ENCODE measurements around the gene TNFRSF1A. TPM values are rescaled to one million over a fixed set of nuclear protein-coding genes. Genes with fewer than 3 reads are reported as not detected.
A peak's percentile ranks its signal among the peaks of the same experiment; 100 is the strongest.
"Not testable (repeated sequence)": the region's sequence is repeated elsewhere in the genome, so short reads cannot be mapped to it uniquely, and the experiment has no call there.

The TNFRSF1A gene
- total RNA-seq, 3 donors from 2014 or later (not counting 1 experiment from before 2014, with no cell fraction given), result 75.7 to 116 (median 87.3) TPM

GRCh38 chr12:6340032-6340638 lies 1.7 kb downstream of the TNFRSF1A start:
- Histone ChIP-seq H3K27ac (ENCODE audit: low read length) (peak overlapping the region; percentile 79), H3K9me3 (ENCODE audit: control insufficient read depth, insufficient read depth, low read length) (no peaks in the 10 kb centered on the region), H3K36me3 (ENCODE audit: control insufficient read depth, insufficient read depth, low read length) (no peaks in the 10 kb centered on the region), H3K27me3 (ENCODE audit: control insufficient read depth, insufficient read depth, low read length) (no peaks in the 10 kb centered on the region), H3K4me3 (ENCODE audit: low read length) (peak overlapping the region; percentile 94), H3K4me1 (ENCODE audit: control insufficient read depth, insufficient read depth, low read length) (peaks cover 79% of the 10 kb centered on the region)
- ATAC-seq (no peak), DNase-seq (peak in 1 of 2 donors; percentile 59)
- TF ChIP-seq, protein P1, sequence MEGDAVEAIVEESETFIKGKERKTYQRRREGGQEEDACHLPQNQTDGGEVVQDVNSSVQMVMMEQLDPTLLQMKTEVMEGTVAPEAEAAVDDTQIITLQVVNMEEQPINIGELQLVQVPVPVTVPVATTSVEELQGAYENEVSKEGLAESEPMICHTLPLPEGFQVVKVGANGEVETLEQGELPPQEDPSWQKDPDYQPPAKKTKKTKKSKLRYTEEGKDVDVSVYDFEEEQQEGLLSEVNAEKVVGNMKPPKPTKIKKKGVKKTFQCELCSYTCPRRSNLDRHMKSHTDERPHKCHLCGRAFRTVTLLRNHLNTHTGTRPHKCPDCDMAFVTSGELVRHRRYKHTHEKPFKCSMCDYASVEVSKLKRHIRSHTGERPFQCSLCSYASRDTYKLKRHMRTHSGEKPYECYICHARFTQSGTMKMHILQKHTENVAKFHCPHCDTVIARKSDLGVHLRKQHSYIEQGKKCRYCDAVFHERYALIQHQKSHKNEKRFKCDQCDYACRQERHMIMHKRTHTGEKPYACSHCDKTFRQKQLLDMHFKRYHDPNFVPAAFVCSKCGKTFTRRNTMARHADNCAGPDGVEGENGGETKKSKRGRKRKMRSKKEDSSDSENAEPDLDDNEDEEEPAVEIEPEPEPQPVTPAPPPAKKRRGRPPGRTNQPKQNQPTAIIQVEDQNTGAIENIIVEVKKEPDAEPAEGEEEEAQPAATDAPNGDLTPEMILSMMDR (IDR thresholded peaks at IDR 0.05), result no peak
- Mint-ChIP-seq H3K27me3 (ENCODE audit: low read depth in 2 of 2) (no peaks in the 10 kb centered on the region), H3K27ac (no peak overlapping the region), H3K9me3 (no peaks in the 10 kb centered on the region), H3K4me3 (no peak overlapping the region), H3K4me1 (peaks cover 31 to 35% of the 10 kb centered on the region in 2 donors), H3K36me3 (no peaks in the 10 kb centered on the region)
- intact Hi-C loops (cut with micrococcal nuclease), result no loop called here
- 11% methylated on average over 9 of the region's 9 CpGs for WGBS (ENCODE audit: insufficient coverage)

DNA sequence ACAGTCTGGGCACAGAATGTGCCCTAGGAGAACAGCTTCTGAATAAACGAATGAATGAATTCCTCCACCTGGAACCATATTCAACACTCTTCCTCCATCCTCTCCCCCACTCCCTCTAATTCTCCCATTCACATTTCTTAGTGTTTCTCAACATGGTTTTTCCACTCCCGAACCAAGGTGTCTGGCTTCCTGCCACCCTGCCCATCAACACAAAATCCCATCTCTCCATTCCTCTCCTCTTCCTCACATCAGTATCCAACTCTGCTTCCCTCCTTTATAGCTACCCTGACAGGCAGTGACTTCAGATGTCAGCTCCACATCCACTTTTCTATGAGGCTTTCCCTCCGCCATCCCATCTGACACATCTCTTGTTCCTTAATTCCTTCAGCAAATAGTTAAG lies 2.9 kb downstream of the TNFRSF1A start:
- no peak for DNase-seq
- no peak for ATAC-seq
- Histone ChIP-seq H3K27ac (ENCODE audit: low read length) (peak overlapping the region; percentile 79), H3K9me3 (ENCODE audit: control insufficient read depth, insufficient read depth, low read length) (no peaks in the 10 kb centered on the region), H3K4me1 (ENCODE audit: control insufficient read depth, insufficient read depth, low read length) (peaks cover 90% of the 10 kb centered on the region), H3K4me3 (ENCODE audit: low read length) (peak overlapping the region; percentile 94), H3K36me3 (ENCODE audit: control insufficient read depth, insufficient read depth, low read length) (peaks cover 8% of the 10 kb centered on the region), H3K27me3 (ENCODE audit: control insufficient read depth, insufficient read depth, low read length) (no peaks in the 10 kb centered on the region)
- Mint-ChIP-seq H3K36me3 (no peaks in the 10 kb centered on the region), H3K27ac (no peak overlapping the region), H3K9me3 (no peaks in the 10 kb centered on the region), H3K27me3 (ENCODE audit: low read depth in 2 of 2) (no peaks in the 10 kb centered on the region), H3K4me3 (no peak overlapping the region), H3K4me1 (peaks cover 28 to 44% of the 10 kb centered on the region in 2 donors)
- 30% methylated on average over 3 of the region's 3 CpGs for WGBS (ENCODE audit: insufficient coverage)
- TF ChIP-seq, protein P1 (IDR thresholded peaks at IDR 0.05), result no peak
- intact Hi-C loops (cut with micrococcal nuclease), result loop anchor here (5.0 kb wide), 1 partner anchor 268 kb away; the partner anchor contains the start of gene CHD4

- Histone ChIP-seq H3K27ac (ENCODE audit: low read length) (peak overlapping the region; percentile 79), H3K4me3 (ENCODE audit: low read length) (peak overlapping the region; percentile 94), H3K36me3 (ENCODE audit: control insufficient read depth, insufficient read depth, low read length) (peaks cover 12% of the 10 kb centered on the region), H3K4me1 (ENCODE audit: control insufficient read depth, insufficient read depth, low read length) (peaks cover 92% of the 10 kb centered on the region)
- 42% methylated on average over 6 of the region's 8 CpGs for WGBS (ENCODE audit: insufficient coverage)
- peaks cover 26 to 45% of the 10 kb centered on the region in 2 donors for H3K4me1 Mint-ChIP-seq
- H3K4me3 Mint-ChIP-seq; H3K27me3 ChIP-seq (ENCODE audit: control insufficient read depth, insufficient read depth, low read length); H3K27ac Mint-ChIP-seq; H3K9me3 ChIP-seq (ENCODE audit: control insufficient read depth, insufficient read depth, low read length); DNase-seq; H3K36me3 Mint-ChIP-seq; H3K9me3 Mint-ChIP-seq; ATAC-seq; H3K27me3 Mint-ChIP-seq (ENCODE audit: low read depth in 2 of 2): not testable (repeated sequence)
- intact Hi-C loops (cut with micrococcal nuclease), result loop anchor here (5.0 kb wide), 1 partner anchor 269 kb away; the partner anchor contains the start of gene CHD4
Observed at GRCh38 chr12:6338536-6338935, 3.3 kb downstream of the TNFRSF1A start.

- Mint-ChIP-seq H3K9me3 (no peaks in the 10 kb centered on the region), H3K4me3 (no peak overlapping the region), H3K27me3 (ENCODE audit: low read depth in 2 of 2) (no peaks in the 10 kb centered on the region), H3K27ac (no peak overlapping the region), H3K4me1 (peaks cover 21 to 45% of the 10 kb centered on the region in 2 donors), H3K36me3 (peaks cover under 1% of the 10 kb centered on the region)
- Histone ChIP-seq H3K9me3 (ENCODE audit: control insufficient read depth, insufficient read depth, low read length) (no peaks in the 10 kb centered on the region), H3K27me3 (ENCODE audit: control insufficient read depth, insufficient read depth, low read length) (no peaks in the 10 kb centered on the region), H3K4me3 (ENCODE audit: low read length) (peak overlapping the region; percentile 94), H3K36me3 (ENCODE audit: control insufficient read depth, insufficient read depth, low read length) (peaks cover 17% of the 10 kb centered on the region), H3K27ac (ENCODE audit: low read length) (peak overlapping the region; percentile 79), H3K4me1 (ENCODE audit: control insufficient read depth, insufficient read depth, low read length) (peaks cover 92% of the 10 kb centered on the region)
- DNase-seq (peak in 1 of 2 donors; percentile 58), ATAC-seq (no peak)
- intact Hi-C loops (cut with micrococcal nuclease), result loop anchor here (1.0 to 5.0 kb wide), 5 partner anchors 29 to 269 kb away; partner anchors contain the start of genes CHD4 and GAPDH
- TF ChIP-seq, protein P1 (IDR thresholded peaks at IDR 0.05), result no peak
- 19% methylated on average over 11 of the region's 12 CpGs for WGBS (ENCODE audit: insufficient coverage)
Observed at GRCh38 chr12:6337958-6338433, 3.9 kb downstream of the TNFRSF1A start.

All from natural killer cell (primary cell).